ENCODE results near the gene EIF3I. TPM values are rescaled to one million over a fixed set of nuclear protein-coding genes. Genes with fewer than 3 reads are reported as not detected.

Gene EIF3I
- total RNA-seq, 1 donor from 2014 or later, result 131 TPM

- Mint-ChIP-seq H3K4me1 (ENCODE audit: low read depth) (peaks cover 48% of the 10 kb centered on the region), H3K4me3 (ENCODE audit: unreplicated experiment) (no peak overlapping the region), H3K36me3 (ENCODE audit: low read depth) (peaks cover 32% of the 10 kb centered on the region), H3K9me3 (ENCODE audit: low read depth) (no peaks in the 10 kb centered on the region), H3K27ac (ENCODE audit: unreplicated experiment) (peak overlapping the region; percentile 57), H3K27me3 (ENCODE audit: low read depth) (no peaks in the 10 kb centered on the region)
- no peak for DNase-seq (ENCODE audit: low spot score)
- no peak for TF ChIP-seq CTCF (IDR thresholded peaks at IDR 0.05)
These were observed 23.8 kb upstream of the EIF3I start for GRCh38 chr1:32198237-32199042.

GRCh38 chr1:32199043-32199716, 23.0 kb upstream of the EIF3I start:
- Mint-ChIP-seq H3K4me3 (ENCODE audit: unreplicated experiment) (no peak overlapping the region), H3K27me3 (ENCODE audit: low read depth) (no peaks in the 10 kb centered on the region), H3K36me3 (ENCODE audit: low read depth) (peaks cover 27% of the 10 kb centered on the region), H3K27ac (ENCODE audit: unreplicated experiment) (peak overlapping the region; percentile 93), H3K4me1 (ENCODE audit: low read depth) (peaks cover 48% of the 10 kb centered on the region), H3K9me3 (ENCODE audit: low read depth) (no peaks in the 10 kb centered on the region)
- no peak for TF ChIP-seq CTCF (IDR thresholded peaks at IDR 0.05)
- no peak for DNase-seq (ENCODE audit: low spot score)

- Mint-ChIP-seq H3K27ac (ENCODE audit: unreplicated experiment) (peak overlapping the region; percentile 93), H3K4me3 (ENCODE audit: unreplicated experiment) (peak overlapping the region; percentile 85), H3K4me1 (ENCODE audit: low read depth) (peaks cover 49% of the 10 kb centered on the region), H3K36me3 (ENCODE audit: low read depth) (peaks cover 22% of the 10 kb centered on the region), H3K9me3 (ENCODE audit: low read depth) (no peaks in the 10 kb centered on the region), H3K27me3 (ENCODE audit: low read depth) (no peaks in the 10 kb centered on the region)
- no peak for DNase-seq (ENCODE audit: low spot score)
- TF ChIP-seq CTCF (IDR thresholded peaks at IDR 0.05), result no peak
These were observed 22.5 kb upstream of the EIF3I start for GRCh38 chr1:32199717-32200072.

GRCh38 chr1:32200226-32201010, 21.8 kb upstream of the EIF3I start, which contains the start of gene CCDC28B:
TSS of gene CCDC28B (plus strand) at chr1:32200595. CDS start at chr1:32201936, 1,341 bp downstream.
- no peak for TF ChIP-seq CTCF (IDR thresholded peaks at IDR 0.05)
- Mint-ChIP-seq H3K27me3 (ENCODE audit: low read depth) (no peaks in the 10 kb centered on the region), H3K4me3 (ENCODE audit: unreplicated experiment) (peak within 1 kb of the TSS; percentile 85), H3K27ac (ENCODE audit: unreplicated experiment) (peak within 1 kb of the TSS; percentile 93), H3K36me3 (ENCODE audit: low read depth) (peaks cover 17% of the 10 kb centered on the region), H3K9me3 (ENCODE audit: low read depth) (no peaks in the 10 kb centered on the region), H3K4me1 (ENCODE audit: low read depth) (peaks cover 55% of the 10 kb centered on the region)
- DNase-seq (ENCODE audit: low spot score), result no peak
